HepG2 (cell line): ENCODE measurements around the gene PPP1R13B. TPM values are rescaled to one million over a fixed set of nuclear protein-coding genes. Genes with fewer than 3 reads are reported as not detected.

Experiments
- ELF3 ChIP-seq: IDR thresholded peaks from 2 replicates; pipeline ENCODE4 v1.6.1; 2016; ENCODE audit warnings: missing genetic modification reagents, missing compliant biosample characterization
- GATA4 ChIP-seq: sonication (generic); IDR thresholded peaks from 2 replicates; pipeline ENCODE4 v1.6.1; 2016; ENCODE audit warnings: antibody characterized with exemption, low read depth, borderline replicate concordance
- HOXA9 ChIP-seq: sonication (generic); formaldehyde crosslinking; IDR thresholded peaks from 2 replicates; pipeline ENCODE4 v1.8.1; 2022; ENCODE audit warnings: missing genetic modification reagents, mild to moderate bottlenecking, moderate library complexity, borderline replicate concordance
- MIER2 ChIP-seq: IDR thresholded peaks from 2 replicates; pipeline ENCODE4 v1.6.1; 2016; ENCODE audit warnings: missing biosample characterization, missing genetic modification reagents
- NFKB2 ChIP-seq: sonication (generic); formaldehyde crosslinking; IDR thresholded peaks from 2 replicates; pipeline ENCODE4 v1.4.0; 2020; ENCODE audit warnings: missing genetic modification reagents, borderline replicate concordance
- PAF1 ChIP-seq: IDR thresholded peaks from 2 replicates; pipeline ENCODE4 v1.6.1; 2016; ENCODE audit warnings: missing genetic modification reagents, missing compliant biosample characterization
- SAP130 ChIP-seq: IDR thresholded peaks from 2 replicates; pipeline ENCODE4 v1.6.1; 2016; ENCODE audit warnings: low read depth
- SIX1 ChIP-seq: sonication (generic); formaldehyde crosslinking; IDR thresholded peaks from 2 replicates; pipeline ENCODE4 v1.4.0; 2020; ENCODE audit warnings: missing genetic modification reagents, borderline replicate concordance
- SPEN ChIP-seq: sonication (generic); formaldehyde crosslinking; IDR thresholded peaks from 2 replicates; pipeline ENCODE4 v1.5.1; 2020; ENCODE audit warnings: low read depth, mild to moderate bottlenecking, missing genetic modification reagents
- TP53 ChIP-seq: sonication (generic); formaldehyde crosslinking; conservative IDR thresholded peaks from 2 replicates; pipeline ENCODE4 v1.4.0; 2020; ENCODE audit warnings: missing genetic modification reagents
- ZBTB20 ChIP-seq: sonication (generic); formaldehyde crosslinking; IDR thresholded peaks from 2 replicates; pipeline ENCODE4 v1.8.1; 2023; ENCODE audit warnings: missing genetic modification reagents, low read depth, mild to moderate bottlenecking, borderline replicate concordance
- ZFP36 ChIP-seq: fragments of 150-350 bp; IDR thresholded peaks from 2 replicates; pipeline ENCODE4 v1.6.1; 2018; ENCODE audit warnings: borderline replicate concordance, low read length, low read depth; ENCODE audit not compliant: partially characterized antibody
- ZNF207 ChIP-seq: fragments of 450-650 bp; IDR thresholded peaks from 2 replicates; pipeline ENCODE4 v1.6.1; 2016; ENCODE audit warnings: antibody characterized with exemption, borderline replicate concordance
- ZNF280D ChIP-seq: sonication (generic); formaldehyde crosslinking; IDR thresholded peaks from 2 replicates; pipeline ENCODE4 v1.5.1; 2020; ENCODE audit warnings: mild to moderate bottlenecking, missing genetic modification reagents
- ZNF3 ChIP-seq: IDR thresholded peaks from 2 replicates; pipeline ENCODE4 v1.7.0; 2017; ENCODE audit warnings: inconsistent platforms
- ZNF33A ChIP-seq: sonication (generic); formaldehyde crosslinking; IDR thresholded peaks from 2 replicates; pipeline ENCODE4 v1.5.1; 2020; ENCODE audit warnings: missing genetic modification reagents, mild to moderate bottlenecking, moderate library complexity, borderline replicate concordance
- ZNF33B ChIP-seq: sonication (generic); formaldehyde crosslinking; IDR thresholded peaks from 2 replicates; pipeline ENCODE4 v1.5.1; 2020; ENCODE audit warnings: mild to moderate bottlenecking, missing genetic modification reagents
- ZNF354B ChIP-seq: sonication (generic); formaldehyde crosslinking; IDR thresholded peaks from 2 replicates; pipeline ENCODE4 v1.8.0; 2022; ENCODE audit warnings: mild to moderate bottlenecking, missing genetic modification reagents
- ZNF616 ChIP-seq: sonication (generic); formaldehyde crosslinking; IDR thresholded peaks from 2 replicates; pipeline ENCODE4 v1.5.0; 2020; ENCODE audit warnings: low read depth, mild to moderate bottlenecking, missing genetic modification reagents
- ZNF773 ChIP-seq: sonication (generic); formaldehyde crosslinking; IDR thresholded peaks from 2 replicates; pipeline ENCODE4 v1.4.0; 2020; ENCODE audit warnings: missing genetic modification reagents, borderline replicate concordance
- ZSCAN29 ChIP-seq: sonication (generic); formaldehyde crosslinking; conservative IDR thresholded peaks from 2 replicates; pipeline ENCODE4 v1.4.0; 2020; ENCODE audit warnings: mild to moderate bottlenecking, missing genetic modification reagents
- polyA plus RNA-seq, 8 experiments: library from polyadenylated mRNA; depleted of rRNA in 3 of 8; stranded (reverse) in 7 of 8; unstranded in 1 of 8; fragments of >200 nt; fragmentation: Illumina TruSeq in 4 of 8; extraction: Trizol in 4 of 8; gene quantifications; 2 replicates each; pipeline versions ENCODE4 v1.2.1 to v1.2.3, GENCODE V29; 2011 to 2016; ENCODE audit warnings: low read depth in 4 of 8, missing spikeins in 1 of 8, mixed read lengths in 1 of 8; ENCODE audit not compliant: insufficient read depth in 1 of 8
- total RNA-seq, 5 experiments: library from RNA; depleted of rRNA; stranded (reverse); fragments of >200 nt; fragmentation: Illumina TruSeq; extraction: Trizol; gene quantifications; 2 replicates each; pipeline ENCODE4 v1.2.3, GENCODE V29; 2016; ENCODE audit warnings: low read depth in 1 of 5
- TF ChIP-seq, protein P1 (sequence below): sonication (generic); formaldehyde crosslinking; IDR thresholded peaks from 2 replicates; pipeline ENCODE4 v1.4.0; 2020; ENCODE audit warnings: missing genetic modification reagents, borderline replicate concordance
- TF ChIP-seq, protein P2 (sequence below): sonication (generic); formaldehyde crosslinking; IDR thresholded peaks from 2 replicates; pipeline ENCODE4 v1.8.0; 2022; ENCODE audit warnings: mild to moderate bottlenecking, missing genetic modification reagents, moderate library complexity
- TF ChIP-seq, protein P3 (sequence below): sonication (generic); formaldehyde crosslinking; IDR thresholded peaks from 2 replicates; pipeline ENCODE4 v1.4.0; 2020; ENCODE audit warnings: mild to moderate bottlenecking, missing genetic modification reagents

Gene PPP1R13B
- total and polyA plus RNA-seq, 2 of the 13 experiments (the other 11 are each of a cell fraction or from before 2014, with no cell fraction given) = 4.6 to 9.4 TPM

DNA sequence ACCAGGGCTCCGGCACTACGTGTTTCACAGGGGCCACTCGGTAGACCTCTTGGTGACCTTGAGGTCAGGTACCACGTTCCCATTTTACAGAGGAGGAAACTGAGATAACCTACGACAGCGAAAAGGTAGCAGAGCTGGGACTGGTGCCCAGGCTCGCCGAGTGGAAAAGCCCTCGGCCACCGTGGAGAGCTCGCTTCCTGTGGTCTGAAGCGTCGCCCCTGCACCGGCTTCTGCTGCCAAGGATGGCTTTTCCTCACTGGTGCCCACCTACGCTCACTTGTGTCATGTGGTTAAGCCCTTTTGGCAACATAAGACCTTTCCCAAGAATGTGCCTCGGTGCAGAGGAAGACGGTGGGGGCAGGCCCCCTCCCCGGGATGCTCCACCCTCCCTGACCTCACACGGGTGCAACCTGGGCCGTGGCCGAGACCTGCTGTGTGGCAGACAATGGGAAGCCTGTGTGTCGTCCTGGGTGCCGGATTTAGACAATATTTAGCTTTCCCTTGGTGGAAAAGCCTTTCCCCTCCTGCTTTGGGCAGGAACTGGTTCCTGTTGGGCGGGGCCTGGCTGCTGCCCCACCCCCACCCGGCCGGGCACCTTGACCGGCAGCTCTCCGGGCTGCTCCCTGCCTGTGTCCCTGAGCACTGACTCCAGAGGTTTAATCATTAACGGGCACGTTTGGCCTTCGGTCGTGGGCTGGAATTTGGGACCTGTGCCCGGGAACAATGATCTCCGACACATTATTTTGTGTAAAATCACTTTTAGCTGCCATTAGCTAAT lies 32.4 kb upstream of the PPP1R13B start (continued):
- TF ChIP-seq MIER2 (CRISPR knock-in tag) (0 out of 2 replicates have a peak, but pooled peaks have one; percentile 27), ZNF616 (peak; percentile 26; the same call in 1 of the 2 replicates), ZBTB20 (peak; percentile 86; the same call in 1 of the 2 replicates), HOXA9 (CRISPR knock-in tag) (no peak), TP53 (CRISPR knock-in tag) (0 out of 2 replicates have a peak, but pooled peaks have one; percentile 58), PAF1 (CRISPR knock-in tag) (no peak), ZNF280D (peak; percentile 88), ZNF3 (CRISPR knock-in tag) (no peak), GATA4 (peak; percentile 53; the same call in 1 of the 2 replicates), SPEN (peak; percentile 31; the same call in 1 of the 2 replicates), ZNF773 (no peak), NFKB2 (peak; percentile 82; the same call in 1 of the 2 replicates), ZNF33A (no peak), SAP130 (CRISPR knock-in tag) (peak; percentile 90), ZNF354B (no peak), ZFP36 (no peak), SIX1 (CRISPR knock-in tag) (peak; percentile 56; the same call in 1 of the 2 replicates), ZNF207 (no peak), ZSCAN29 (CRISPR knock-in tag) (0 out of 2 replicates have a peak, but pooled peaks have one; percentile 60), ZNF33B (CRISPR knock-in tag) (no peak), ELF3 (CRISPR knock-in tag) (peak; percentile 69)
- TF ChIP-seq, protein P1, sequence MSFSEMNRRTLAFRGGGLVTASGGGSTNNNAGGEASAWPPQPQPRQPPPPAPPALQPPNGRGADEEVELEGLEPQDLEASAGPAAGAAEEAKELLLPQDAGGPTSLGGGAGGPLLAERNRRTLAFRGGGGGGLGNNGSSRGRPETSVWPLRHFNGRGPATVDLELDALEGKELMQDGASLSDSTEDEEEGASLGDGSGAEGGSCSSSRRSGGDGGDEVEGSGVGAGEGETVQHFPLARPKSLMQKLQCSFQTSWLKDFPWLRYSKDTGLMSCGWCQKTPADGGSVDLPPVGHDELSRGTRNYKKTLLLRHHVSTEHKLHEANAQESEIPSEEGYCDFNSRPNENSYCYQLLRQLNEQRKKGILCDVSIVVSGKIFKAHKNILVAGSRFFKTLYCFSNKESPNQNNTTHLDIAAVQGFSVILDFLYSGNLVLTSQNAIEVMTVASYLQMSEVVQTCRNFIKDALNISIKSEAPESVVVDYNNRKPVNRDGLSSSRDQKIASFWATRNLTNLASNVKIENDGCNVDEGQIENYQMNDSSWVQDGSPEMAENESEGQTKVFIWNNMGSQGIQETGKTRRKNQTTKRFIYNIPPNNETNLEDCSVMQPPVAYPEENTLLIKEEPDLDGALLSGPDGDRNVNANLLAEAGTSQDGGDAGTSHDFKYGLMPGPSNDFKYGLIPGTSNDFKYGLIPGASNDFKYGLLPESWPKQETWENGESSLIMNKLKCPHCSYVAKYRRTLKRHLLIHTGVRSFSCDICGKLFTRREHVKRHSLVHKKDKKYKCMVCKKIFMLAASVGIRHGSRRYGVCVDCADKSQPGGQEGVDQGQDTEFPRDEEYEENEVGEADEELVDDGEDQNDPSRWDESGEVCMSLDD (CRISPR knock-in tag) = no peak
- TF ChIP-seq, protein P2, sequence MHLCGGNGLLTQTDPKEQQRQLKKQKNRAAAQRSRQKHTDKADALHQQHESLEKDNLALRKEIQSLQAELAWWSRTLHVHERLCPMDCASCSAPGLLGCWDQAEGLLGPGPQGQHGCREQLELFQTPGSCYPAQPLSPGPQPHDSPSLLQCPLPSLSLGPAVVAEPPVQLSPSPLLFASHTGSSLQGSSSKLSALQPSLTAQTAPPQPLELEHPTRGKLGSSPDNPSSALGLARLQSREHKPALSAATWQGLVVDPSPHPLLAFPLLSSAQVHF = no peak
- TF ChIP-seq, protein P3, sequence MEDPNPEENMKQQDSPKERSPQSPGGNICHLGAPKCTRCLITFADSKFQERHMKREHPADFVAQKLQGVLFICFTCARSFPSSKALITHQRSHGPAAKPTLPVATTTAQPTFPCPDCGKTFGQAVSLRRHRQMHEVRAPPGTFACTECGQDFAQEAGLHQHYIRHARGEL (CRISPR knock-in tag) = no peak
